Suppressor macrophage treated with lipopolysaccharide for 1 hour (primary cell): ENCODE results near the gene DOCK8.
A peak's percentile ranks its signal among the peaks of the same experiment; 100 is the strongest.

Experiments used
- DNase-seq, 3 donors: peaks; one replicate each; pipeline ENCODE4 v3.0.0-alpha.2; 2020 to 2022

Gene DOCK8

GRCh38 chr9:270657-271237 lies 56.1 kb downstream of the DOCK8 start:
- DNase-seq, result no peak

GRCh38 chr9:272251-273213 lies 57.9 kb downstream of the DOCK8 start:
- peak; percentile 77 to 90 (median 88) for DNase-seq

GRCh38 chr9:274406-274805 lies 59.7 kb downstream of the DOCK8 start:
- DNase-seq, result peak in 2 of 3 donors; percentile 33 to 36

GRCh38 chr9:277601-278295 lies 63.1 kb downstream of the DOCK8 start:
- no peak for DNase-seq

GRCh38 chr9:278651-279050 lies 64.0 kb downstream of the DOCK8 start:
- DNase-seq, result peak; percentile 35 to 54 (median 47)

GRCh38 chr9:279674-280073 lies 65.0 kb downstream of the DOCK8 start:
- DNase-seq, result no peak

GRCh38 chr9:281741-282645 lies 67.3 kb downstream of the DOCK8 start:
- DNase-seq, result peak; percentile 31 to 66 (median 49)

GRCh38 chr9:286071-286740 lies 71.5 kb downstream of the DOCK8 start:
- no peak for DNase-seq

- no peak for DNase-seq
Measured at GRCh38 chr9:289121-289520, 74.5 kb downstream of the DOCK8 start.

- no peak for DNase-seq
Measured at GRCh38 chr9:292915-293314, 78.2 kb downstream of the DOCK8 start.

- no peak for DNase-seq
Measured at GRCh38 chr9:295576-295975, 80.9 kb downstream of the DOCK8 start.

- DNase-seq, result no peak
Measured at GRCh38 chr9:296411-296810, 81.7 kb downstream of the DOCK8 start.

- peak; percentile 84 to 95 (median 94) for DNase-seq
Measured at GRCh38 chr9:297104-297972, 82.7 kb downstream of the DOCK8 start.

- no peak for DNase-seq
Measured at GRCh38 chr9:303502-303901, 88.8 kb downstream of the DOCK8 start.

GRCh38 chr9:304106-304505 lies 89.4 kb downstream of the DOCK8 start:
- no peak for DNase-seq

- DNase-seq, result no peak
Measured at GRCh38 chr9:304519-305185, 90.0 kb downstream of the DOCK8 start.

- peak; percentile 63 to 77 (median 74) for DNase-seq
Measured at GRCh38 chr9:306907-307306, 92.2 kb downstream of the DOCK8 start.

- DNase-seq, result no peak
Measured at GRCh38 chr9:311841-312240, 97.2 kb downstream of the DOCK8 start.

GRCh38 chr9:312596-313320 lies 98.1 kb downstream of the DOCK8 start:
- DNase-seq, result no peak
